HepG2 (cell line): ENCODE data around the gene MAB21L4. TPM values are rescaled to one million over a fixed set of nuclear protein-coding genes. Genes with fewer than 3 reads are reported as not detected.
A peak's percentile ranks its signal among the peaks of the same experiment; 100 is the strongest.

Experiments
- ATAC-seq: fragments of 200-7000 bp; cut with Tn5 transposase; 3 replicates; pipeline ENCODE4 v1.9.1; 2020; ENCODE audit warnings: mild to moderate bottlenecking, moderate library complexity
- BruUV-seq: library from RNA; stranded (reverse); fragments of 400-500 nt; replicated peaks from 2 replicates; lab custom pipeline; 2021; lab: Mats Ljungman, UMichigan
- CTCF ChIA-PET: fragments of 300-600 bp; formaldehyde crosslinking; extraction: SDS; loops from one replicate; lab custom pipeline; 2021; ENCODE audit warnings: low total read pairs, inconsistent platforms, low intra/inter-chr PET ratio; lab: Yijun Ruan, JAX
- POLR2A ChIA-PET: fragments of 350-600 bp; sonication (Branson Sonifier 250); formaldehyde crosslinking; loops from one replicate; lab custom pipeline; 2020; ENCODE audit warnings: antibody characterized with exemption, inconsistent platforms; lab: Yijun Ruan, JAX
- DNase-seq: peaks from one replicate; pipeline ENCODE4 v3.0.0-alpha.2; 2015; ENCODE audit warnings: low spot score
- FAIRE-seq: peaks from 3 replicates; lab custom pipeline; 2011; peaks lifted over from hg19 to GRCh38; lab: Jason Lieb, UNC
- H2AFZ ChIP-seq: one replicate; pipeline ENCODE4 v1.6.1; 2011; ENCODE audit warnings: low read length, inconsistent platforms
- H3K27ac ChIP-seq: fragments of 300-600 bp; 3 replicates; pipeline ENCODE4 v1.8.0; 2011; ENCODE audit warnings: mixed run types, mild to moderate bottlenecking, mixed read lengths, low read length, inconsistent platforms; ENCODE audit not compliant: insufficient read depth; ENCODE audit errors: extremely low read length
- H3K27me3 ChIP-seq, 2 experiments: fragments of 200-600 bp in 1 of 2; 2 replicates in 1 of 2; 3 replicates in 1 of 2; pipeline versions ENCODE4 v1.6.0 to v1.8.0; 2011; ENCODE audit warnings: low read length in 2 of 2, mild to moderate bottlenecking in 2 of 2, moderate library complexity in 2 of 2, inconsistent platforms in 1 of 2; ENCODE audit not compliant: insufficient read depth in 2 of 2, control insufficient read depth in 1 of 2
- H3K36me3 ChIP-seq, 2 experiments: fragments of 200-600 bp in 1 of 2; replicated peaks in 1 of 2; 2 replicates in 1 of 2; 3 replicates in 1 of 2; pipeline versions ENCODE4 v1.5.1 to v1.8.0; 2011; ENCODE audit warnings: low read length in 2 of 2, inconsistent platforms in 1 of 2; ENCODE audit not compliant: insufficient read depth in 2 of 2, control insufficient read depth in 1 of 2
- H3K4me1 ChIP-seq: 2 replicates; pipeline ENCODE4 v1.5.1; 2012; ENCODE audit warnings: low read length, inconsistent platforms; ENCODE audit not compliant: insufficient read depth
- H3K4me2 ChIP-seq: 2 replicates; pipeline ENCODE4 v1.6.0; 2011; ENCODE audit warnings: low read depth, low read length, inconsistent platforms
- H3K4me3 ChIP-seq, 3 experiments: fragments of 200-600 bp in 1 of 3; sonication (generic), shearing (Covaris generic) in 1 of 3; replicated peaks in 1 of 3; 2 replicates each; pipeline ENCODE4 v1.5.1; 2011 to 2016; ENCODE audit warnings: low read length in 3 of 3, inconsistent platforms in 2 of 3, low read depth in 2 of 3, mild to moderate bottlenecking in 2 of 3, control low read depth in 1 of 3, mixed read lengths in 1 of 3; ENCODE audit not compliant: insufficient read depth in 1 of 3
- H3K79me2 ChIP-seq: one replicate; pipeline ENCODE4 v1.6.1; 2011; ENCODE audit warnings: low read length, inconsistent platforms; ENCODE audit not compliant: insufficient read depth
- H3K9ac ChIP-seq: 2 replicates; pipeline ENCODE4 v1.6.0; 2011; ENCODE audit warnings: mild to moderate bottlenecking, low read depth, low read length, inconsistent platforms; ENCODE audit not compliant: insufficient read depth
- H3K9me3 ChIP-seq: 2 replicates; pipeline ENCODE4 v1.5.1; 2012; ENCODE audit warnings: mild to moderate bottlenecking, low read length
- H4K20me1 ChIP-seq: 2 replicates; pipeline ENCODE4 v1.6.0; 2011; ENCODE audit warnings: inconsistent platforms, mild to moderate bottlenecking, low read length, moderate library complexity; ENCODE audit not compliant: insufficient read depth
- ARID2 ChIP-seq: sonication (generic); formaldehyde crosslinking; IDR thresholded peaks from 2 replicates; pipeline ENCODE4 v1.8.1; 2022; ENCODE audit warnings: mild to moderate bottlenecking, missing genetic modification reagents, borderline replicate concordance
- CHCHD3 ChIP-seq: sonication (generic); formaldehyde crosslinking; IDR thresholded peaks from 2 replicates; pipeline ENCODE4 v1.8.0; 2022; ENCODE audit warnings: mild to moderate bottlenecking, missing genetic modification reagents, moderate library complexity
- DNMT1 ChIP-seq: sonication (generic); formaldehyde crosslinking; IDR thresholded peaks from 2 replicates; pipeline ENCODE4 v1.5.1; 2020; ENCODE audit warnings: mild to moderate bottlenecking, missing genetic modification reagents
- GABPA ChIP-seq, 2 experiments: IDR thresholded peaks; 2 replicates each; pipeline ENCODE4 v1.6.1; 2011 to 2016; ENCODE audit warnings: low read depth in 2 of 2, low read length in 1 of 2, missing biosample characterization in 1 of 2, missing genetic modification characterization in 1 of 2
- RAD21 ChIP-seq: fragments of 450-650 bp; formaldehyde crosslinking; IDR thresholded peaks from 2 replicates; pipeline ENCODE4 v1.5.0; 2020; ENCODE audit warnings: mild to moderate bottlenecking
- RARA ChIP-seq: IDR thresholded peaks from 2 replicates; pipeline ENCODE4 v1.6.1; 2016; ENCODE audit warnings: missing genetic modification reagents, missing compliant biosample characterization
- RNF2 ChIP-seq: fragments of 450-650 bp; conservative IDR thresholded peaks from 2 replicates; pipeline ENCODE4 v1.6.1; 2016; ENCODE audit warnings: low read depth
- SP5 ChIP-seq: IDR thresholded peaks from 2 replicates; pipeline ENCODE4 v1.6.1; 2016; ENCODE audit warnings: low read depth, borderline replicate concordance
- TBX2 ChIP-seq: sonication (generic); formaldehyde crosslinking; IDR thresholded peaks from 2 replicates; pipeline ENCODE4 v1.5.0; 2020; ENCODE audit warnings: missing genetic modification reagents, mild to moderate bottlenecking, borderline replicate concordance
- ZMAT3 ChIP-seq: sonication (generic); formaldehyde crosslinking; conservative IDR thresholded peaks from 2 replicates; pipeline ENCODE4 v1.7.0; 2021; ENCODE audit warnings: missing genetic modification reagents
- ZNF225 ChIP-seq: sonication (generic); formaldehyde crosslinking; IDR thresholded peaks from 2 replicates; pipeline ENCODE4 v1.4.0; 2020; ENCODE audit warnings: mild to moderate bottlenecking, missing genetic modification reagents
- WGBS: methylation state at CpG from one replicate; pipeline ENCODE4 v1.1.6; 2017; ENCODE audit warnings: low lambda C conversion rate; 5-methylcytosine and 5-hydroxymethylcytosine counted together
- in situ Hi-C: cut with HindIII; loops from 2 replicates; pipeline ENCODE4 v1.10.0; 2017; ENCODE audit warnings: low pct_unique_long_range_greater_than_20kb; ENCODE audit not compliant: extremely low pct_ligation_motif_present
- intact Hi-C: fragments of 100-400 bp; cut with micrococcal nuclease; formaldehyde crosslinking; loops from one replicate; pipeline ENCODE4 v1.10.0; 2022; ENCODE audit not compliant: unreplicated experiment
- polyA plus RNA-seq, 8 experiments: library from polyadenylated mRNA; depleted of rRNA in 3 of 8; stranded (reverse) in 7 of 8; unstranded in 1 of 8; fragments of >200 nt; fragmentation: Illumina TruSeq in 4 of 8; extraction: Trizol in 4 of 8; gene quantifications; 2 replicates each; pipeline versions ENCODE4 v1.2.1 to v1.2.3, GENCODE V29; 2011 to 2016; ENCODE audit warnings: low read depth in 4 of 8, missing spikeins in 1 of 8, mixed read lengths in 1 of 8; ENCODE audit not compliant: insufficient read depth in 1 of 8
- total RNA-seq, 5 experiments: library from RNA; depleted of rRNA; stranded (reverse); fragments of >200 nt; fragmentation: Illumina TruSeq; extraction: Trizol; gene quantifications; 2 replicates each; pipeline ENCODE4 v1.2.3, GENCODE V29; 2016; ENCODE audit warnings: low read depth in 1 of 5
- TF ChIP-seq, protein P1 (sequence below): sonication (generic); formaldehyde crosslinking; IDR thresholded peaks from 2 replicates; pipeline ENCODE4 v1.5.1; 2020; ENCODE audit warnings: mild to moderate bottlenecking, missing genetic modification reagents, moderate library complexity
- TF ChIP-seq, protein P2 (sequence below): sonication (generic); formaldehyde crosslinking; IDR thresholded peaks from 2 replicates; pipeline ENCODE4 v1.4.0; 2020; ENCODE audit warnings: missing genetic modification reagents

Gene MAB21L4
- total and polyA plus RNA-seq, 2 of the 13 experiments (the other 11 are each of a cell fraction or from before 2014, with no cell fraction given) = 3.0 to 14.0 TPM

DNA sequence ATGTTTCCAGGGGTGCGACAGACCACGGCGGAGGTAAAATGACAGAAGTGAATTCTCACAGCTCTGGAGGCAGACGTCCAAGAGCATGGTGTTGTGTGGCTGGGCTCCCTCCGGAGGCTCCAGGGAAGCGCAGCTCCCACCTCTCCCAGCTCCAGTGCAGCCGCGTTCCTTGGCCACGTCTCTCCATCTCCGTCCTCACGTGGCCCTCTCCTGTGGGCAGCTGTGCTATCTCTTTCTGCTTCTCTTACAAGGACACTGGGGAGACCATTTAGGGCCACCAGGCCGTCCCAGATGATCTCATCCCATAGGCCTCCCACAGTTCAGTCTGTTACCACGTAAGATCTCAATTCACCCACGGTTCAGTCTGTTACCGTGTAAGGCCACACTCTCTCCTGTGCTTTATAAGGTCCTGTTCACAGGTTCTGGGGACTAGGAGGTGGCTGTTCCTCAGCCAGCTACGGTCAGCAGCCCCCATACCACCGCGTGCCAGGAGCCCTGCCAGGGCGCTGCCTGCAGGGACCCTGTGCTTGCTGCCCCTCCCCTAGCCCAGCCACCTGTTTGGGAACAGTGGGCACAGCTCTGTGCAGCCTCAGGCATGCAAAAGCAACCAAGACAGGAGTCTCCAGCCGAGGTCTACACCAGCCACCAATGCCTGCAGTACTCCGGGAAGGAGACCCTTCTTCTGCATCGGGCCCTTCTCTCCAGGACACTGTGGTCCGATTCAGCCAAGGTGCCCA, 2.9 kb upstream of the MAB21L4 start (continued):
- TF ChIP-seq GABPA (IDR thresholded peaks at IDR 0.05; ENCODE audit: low read depth, low read length) = no peak
- no peak for TF ChIP-seq GABPA (CRISPR knock-in tag; IDR thresholded peaks at IDR 0.05; ENCODE audit: low read depth)
- no peak for TF ChIP-seq SP5
- TF ChIP-seq ARID2 (CRISPR knock-in tag) = peak; percentile 48; the same call in 1 of the 2 replicates
- TF ChIP-seq, protein P1, sequence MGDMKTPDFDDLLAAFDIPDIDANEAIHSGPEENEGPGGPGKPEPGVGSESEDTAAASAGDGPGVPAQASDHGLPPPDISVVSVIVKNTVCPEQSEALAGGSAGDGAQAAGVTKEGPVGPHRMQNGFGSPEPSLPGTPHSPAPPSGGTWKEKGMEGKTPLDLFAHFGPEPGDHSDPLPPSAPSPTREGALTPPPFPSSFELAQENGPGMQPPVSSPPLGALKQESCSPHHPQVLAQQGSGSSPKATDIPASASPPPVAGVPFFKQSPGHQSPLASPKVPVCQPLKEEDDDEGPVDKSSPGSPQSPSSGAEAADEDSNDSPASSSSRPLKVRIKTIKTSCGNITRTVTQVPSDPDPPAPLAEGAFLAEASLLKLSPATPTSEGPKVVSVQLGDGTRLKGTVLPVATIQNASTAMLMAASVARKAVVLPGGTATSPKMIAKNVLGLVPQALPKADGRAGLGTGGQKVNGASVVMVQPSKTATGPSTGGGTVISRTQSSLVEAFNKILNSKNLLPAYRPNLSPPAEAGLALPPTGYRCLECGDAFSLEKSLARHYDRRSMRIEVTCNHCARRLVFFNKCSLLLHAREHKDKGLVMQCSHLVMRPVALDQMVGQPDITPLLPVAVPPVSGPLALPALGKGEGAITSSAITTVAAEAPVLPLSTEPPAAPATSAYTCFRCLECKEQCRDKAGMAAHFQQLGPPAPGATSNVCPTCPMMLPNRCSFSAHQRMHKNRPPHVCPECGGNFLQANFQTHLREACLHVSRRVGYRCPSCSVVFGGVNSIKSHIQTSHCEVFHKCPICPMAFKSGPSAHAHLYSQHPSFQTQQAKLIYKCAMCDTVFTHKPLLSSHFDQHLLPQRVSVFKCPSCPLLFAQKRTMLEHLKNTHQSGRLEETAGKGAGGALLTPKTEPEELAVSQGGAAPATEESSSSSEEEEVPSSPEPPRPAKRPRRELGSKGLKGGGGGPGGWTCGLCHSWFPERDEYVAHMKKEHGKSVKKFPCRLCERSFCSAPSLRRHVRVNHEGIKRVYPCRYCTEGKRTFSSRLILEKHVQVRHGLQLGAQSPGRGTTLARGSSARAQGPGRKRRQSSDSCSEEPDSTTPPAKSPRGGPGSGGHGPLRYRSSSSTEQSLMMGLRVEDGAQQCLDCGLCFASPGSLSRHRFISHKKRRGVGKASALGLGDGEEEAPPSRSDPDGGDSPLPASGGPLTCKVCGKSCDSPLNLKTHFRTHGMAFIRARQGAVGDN = peak; percentile 60; the same call in 1 of the 2 replicates
- 0 out of 2 replicates have a peak, but pooled peaks have one; percentile 22 for TF ChIP-seq RAD21

DNA sequence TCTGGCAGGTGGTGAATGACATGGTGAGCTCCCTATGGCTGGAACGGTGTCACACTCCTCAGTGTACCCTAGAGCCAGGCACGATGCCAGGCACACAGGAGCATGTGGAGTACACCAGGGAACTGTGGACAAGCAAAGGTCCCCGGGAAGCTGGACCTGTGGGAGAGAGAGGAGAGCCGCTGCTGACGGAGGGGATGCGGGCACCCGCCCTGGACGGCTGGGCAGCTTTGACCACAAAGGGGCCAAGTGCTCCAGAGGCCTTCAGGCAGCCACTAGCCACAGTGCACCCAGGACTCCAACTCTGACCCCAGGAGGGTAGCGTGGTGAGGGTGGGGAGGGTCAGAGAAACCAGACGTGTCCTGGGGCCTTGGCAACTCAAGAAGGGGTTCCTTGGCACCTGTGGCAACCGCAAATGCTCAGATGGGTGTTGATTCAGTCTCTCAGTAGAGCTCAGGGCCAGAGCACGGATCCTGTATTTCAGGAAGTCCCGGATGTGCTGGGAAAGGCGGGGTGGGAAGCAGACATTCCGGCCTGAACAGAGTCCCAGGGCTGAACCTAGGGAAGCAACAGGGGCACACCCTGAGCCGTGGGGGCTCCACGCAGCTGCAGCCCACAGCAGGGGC, 2.3 kb upstream of the MAB21L4 start:
- DNase-seq (no peak), FAIRE-seq (no peak), ATAC-seq (peak; percentile 8)
- Histone ChIP-seq H3K9ac (no peak overlapping the region), H3K27ac (no peak overlapping the region), H3K36me3 (no peaks in the 10 kb centered on the region), H3K4me3 (no peak overlapping the region), H3K4me2 (no peak overlapping the region), H3K9me3 (no peaks in the 10 kb centered on the region), H3K4me1 (peaks cover 73% of the 10 kb centered on the region), H4K20me1 (no peaks in the 10 kb centered on the region), H3K79me2 (no peaks in the 10 kb centered on the region), H2AFZ (peak overlapping the region; percentile 17), H3K27me3 (peaks cover 0 to 20% of the 10 kb centered on the region in 2 experiments; a peak in 3 of 5 replicates)
- WGBS = 66% methylated on average over 13 of the region's 17 CpGs
- ChIA-PET POLR2A (interaction anchor here (2.4 to 4.2 kb wide), 3 partner anchors 22 to 41 kb away, joined by 17 to 37 read pairs (median 25); no protein-coding TSS in a partner anchor), CTCF (interaction anchor here (0.7 kb wide), 1 partner anchor 41 kb away, joined by 3 read pairs; no protein-coding TSS in a partner anchor)
- in situ Hi-C loops (no loop called here), intact Hi-C loops (loop anchor here (1.0 kb wide), 1 partner anchor 47 kb away; no protein-coding TSS in a partner anchor)
- BruUV-seq = no TSS peak
- TF ChIP-seq, protein P2, sequence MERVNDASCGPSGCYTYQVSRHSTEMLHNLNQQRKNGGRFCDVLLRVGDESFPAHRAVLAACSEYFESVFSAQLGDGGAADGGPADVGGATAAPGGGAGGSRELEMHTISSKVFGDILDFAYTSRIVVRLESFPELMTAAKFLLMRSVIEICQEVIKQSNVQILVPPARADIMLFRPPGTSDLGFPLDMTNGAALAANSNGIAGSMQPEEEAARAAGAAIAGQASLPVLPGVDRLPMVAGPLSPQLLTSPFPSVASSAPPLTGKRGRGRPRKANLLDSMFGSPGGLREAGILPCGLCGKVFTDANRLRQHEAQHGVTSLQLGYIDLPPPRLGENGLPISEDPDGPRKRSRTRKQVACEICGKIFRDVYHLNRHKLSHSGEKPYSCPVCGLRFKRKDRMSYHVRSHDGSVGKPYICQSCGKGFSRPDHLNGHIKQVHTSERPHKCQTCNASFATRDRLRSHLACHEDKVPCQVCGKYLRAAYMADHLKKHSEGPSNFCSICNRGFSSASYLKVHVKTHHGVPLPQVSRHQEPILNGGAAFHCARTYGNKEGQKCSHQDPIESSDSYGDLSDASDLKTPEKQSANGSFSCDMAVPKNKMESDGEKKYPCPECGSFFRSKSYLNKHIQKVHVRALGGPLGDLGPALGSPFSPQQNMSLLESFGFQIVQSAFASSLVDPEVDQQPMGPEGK (CRISPR knock-in tag) = no peak
- TF ChIP-seq DNMT1 (no peak), ZNF225 (CRISPR knock-in tag) (0 out of 2 replicates have a peak, but pooled peaks have one; percentile 22), ZMAT3 (0 out of 2 replicates have a peak, but pooled peaks have one; percentile 36), CHCHD3 (CRISPR knock-in tag) (0 out of 2 replicates have a peak, but pooled peaks have one; percentile 43), RNF2 (no peak), TBX2 (CRISPR knock-in tag) (0 out of 2 replicates have a peak, but pooled peaks have one; percentile 5), RARA (CRISPR knock-in tag) (no peak)
